ENCODE data around the gene CAMK1D.

DNA sequence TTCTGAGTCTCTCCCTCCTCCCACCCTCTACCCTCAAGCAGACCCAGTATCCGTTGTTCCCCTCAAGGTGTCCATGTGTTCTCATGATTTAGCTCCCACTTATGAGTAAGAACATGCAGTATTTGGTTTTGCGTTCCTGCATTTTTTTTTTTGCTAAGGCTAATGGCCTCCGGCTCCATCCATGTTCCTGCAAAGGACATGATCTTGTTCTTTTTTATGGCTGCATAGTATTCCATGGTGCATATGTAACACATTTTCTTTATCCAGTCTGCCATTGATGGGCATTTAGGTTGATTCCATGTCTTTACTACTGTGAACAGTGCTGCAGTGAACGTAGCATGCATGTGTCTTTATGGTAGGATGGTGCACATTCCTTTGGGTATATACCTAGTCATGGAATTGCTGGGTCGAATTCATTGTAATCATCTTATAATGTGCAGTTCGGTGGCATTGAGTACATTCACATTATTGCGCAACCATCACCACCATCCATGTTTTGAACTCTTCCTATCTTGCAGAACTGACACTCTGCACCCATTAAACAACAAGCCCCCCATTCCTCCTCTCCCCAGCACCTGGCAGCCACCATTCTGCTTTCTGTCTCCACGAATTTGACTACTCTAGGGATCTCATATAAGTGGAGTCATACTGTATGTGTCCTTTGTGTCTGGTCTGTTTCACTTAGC, 125.5 kb downstream of the CAMK1D start:
- TF ChIP-seq, protein P1, sequence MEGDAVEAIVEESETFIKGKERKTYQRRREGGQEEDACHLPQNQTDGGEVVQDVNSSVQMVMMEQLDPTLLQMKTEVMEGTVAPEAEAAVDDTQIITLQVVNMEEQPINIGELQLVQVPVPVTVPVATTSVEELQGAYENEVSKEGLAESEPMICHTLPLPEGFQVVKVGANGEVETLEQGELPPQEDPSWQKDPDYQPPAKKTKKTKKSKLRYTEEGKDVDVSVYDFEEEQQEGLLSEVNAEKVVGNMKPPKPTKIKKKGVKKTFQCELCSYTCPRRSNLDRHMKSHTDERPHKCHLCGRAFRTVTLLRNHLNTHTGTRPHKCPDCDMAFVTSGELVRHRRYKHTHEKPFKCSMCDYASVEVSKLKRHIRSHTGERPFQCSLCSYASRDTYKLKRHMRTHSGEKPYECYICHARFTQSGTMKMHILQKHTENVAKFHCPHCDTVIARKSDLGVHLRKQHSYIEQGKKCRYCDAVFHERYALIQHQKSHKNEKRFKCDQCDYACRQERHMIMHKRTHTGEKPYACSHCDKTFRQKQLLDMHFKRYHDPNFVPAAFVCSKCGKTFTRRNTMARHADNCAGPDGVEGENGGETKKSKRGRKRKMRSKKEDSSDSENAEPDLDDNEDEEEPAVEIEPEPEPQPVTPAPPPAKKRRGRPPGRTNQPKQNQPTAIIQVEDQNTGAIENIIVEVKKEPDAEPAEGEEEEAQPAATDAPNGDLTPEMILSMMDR (IDR thresholded peaks at IDR 0.05; ENCODE audit: low read depth, low read length) = no peak
- TF ChIP-seq POLR2A (IDR thresholded peaks at IDR 0.05; ENCODE audit: extremely low read depth, insufficient read length) (no peak), MYC (IDR thresholded peaks at IDR 0.05; ENCODE audit: low read depth, low read length) (no peak)
- TF ChIP-seq, protein P2, sequence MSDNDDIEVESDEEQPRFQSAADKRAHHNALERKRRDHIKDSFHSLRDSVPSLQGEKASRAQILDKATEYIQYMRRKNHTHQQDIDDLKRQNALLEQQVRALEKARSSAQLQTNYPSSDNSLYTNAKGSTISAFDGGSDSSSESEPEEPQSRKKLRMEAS (IDR thresholded peaks at IDR 0.05; ENCODE audit: low read depth, low read length) = no peak

All from NB4 (cell line).